Amniotic epithelial cell (primary cell): ENCODE results near the gene CREG2.

Experiments
- DNase-seq: peaks from one replicate; pipeline ENCODE4 v3.0.0-alpha.2; 2010; ENCODE audit warnings: low read depth

The CREG2 gene

GRCh38 chr2:101409699-101410098 lies 22.4 kb upstream of the CREG2 start:
- DNase-seq: no peak

- DNase-seq: no peak
Measured at GRCh38 chr2:101408925-101409324, 21.6 kb upstream of the CREG2 start.

- DNase-seq: no peak
Measured at GRCh38 chr2:101405351-101405899, 18.1 kb upstream of the CREG2 start.

- no peak for DNase-seq
Measured at GRCh38 chr2:101403745-101404144, 16.4 kb upstream of the CREG2 start.

GRCh38 chr2:101402630-101403029 lies 15.3 kb upstream of the CREG2 start:
- no peak for DNase-seq

- DNase-seq: no peak
Measured at GRCh38 chr2:101401906-101402305, 14.6 kb upstream of the CREG2 start.

GRCh38 chr2:101401326-101401665 lies 14.0 kb upstream of the CREG2 start:
- no peak for DNase-seq

GRCh38 chr2:101400506-101401325 lies 13.4 kb upstream of the CREG2 start:
- DNase-seq: no peak

- no peak for DNase-seq
Measured at GRCh38 chr2:101400048-101400447, 12.7 kb upstream of the CREG2 start.

GRCh38 chr2:101399021-101399799 lies 11.9 kb upstream of the CREG2 start:
- no peak for DNase-seq

- peak; percentile 63 for DNase-seq
Measured at GRCh38 chr2:101398116-101398821, 11.0 kb upstream of the CREG2 start.

GRCh38 chr2:101396316-101396717 lies 9.0 kb upstream of the CREG2 start:
- DNase-seq: peak; percentile 96

- DNase-seq: no peak
Measured at GRCh38 chr2:101395545-101396315, 8.4 kb upstream of the CREG2 start.

GRCh38 chr2:101388232-101388631 lies 929 bp upstream of the CREG2 start:
- peak; percentile 67 for DNase-seq

- no peak for DNase-seq
Measured at GRCh38 chr2:101386599-101387150, 628 bp downstream of the CREG2 start.

GRCh38 chr2:101383016-101383541 lies 4.2 kb downstream of the CREG2 start:
- DNase-seq: no peak

GRCh38 chr2:101382442-101382841 lies 4.9 kb downstream of the CREG2 start:
- DNase-seq: no peak

- peak; percentile 79 for DNase-seq
Measured at GRCh38 chr2:101380376-101380775, 6.9 kb downstream of the CREG2 start.

GRCh38 chr2:101379091-101379490 lies 8.2 kb downstream of the CREG2 start:
- no peak for DNase-seq

GRCh38 chr2:101375653-101376052 lies 11.7 kb downstream of the CREG2 start:
- no peak for DNase-seq
